ENCODE results near the gene TEX12.

TEX12 gene

GRCh38 chr11:112210890-112211289 lies 43.7 kb downstream of the TEX12 start:
- DNase-seq (ENCODE audit: insufficient read length, low spot score) (no peak), FAIRE-seq (peak; percentile 9)

GRCh38 chr11:112211536-112211935 lies 44.4 kb downstream of the TEX12 start:
- FAIRE-seq (no peak), DNase-seq (ENCODE audit: insufficient read length, low spot score) (no peak)

GRCh38 chr11:112212290-112212689 lies 45.1 kb downstream of the TEX12 start:
- peak; percentile 62 for FAIRE-seq

GRCh38 chr11:112212710-112213109 lies 45.5 kb downstream of the TEX12 start:
- no peak for DNase-seq (ENCODE audit: insufficient read length, low spot score)
- no peak for FAIRE-seq

More at GRCh38 chr11:112212290-112212689, 45.1 kb downstream of the TEX12 start:
- no peak for DNase-seq (ENCODE audit: insufficient read length, low spot score)

GRCh38 chr11:112213753-112214152 lies 46.6 kb downstream of the TEX12 start:
- DNase-seq (ENCODE audit: insufficient read length, low spot score) = no peak

GRCh38 chr11:112215621-112216020 lies 48.4 kb downstream of the TEX12 start:
- FAIRE-seq = peak; percentile 42

More at GRCh38 chr11:112213753-112214152, 46.6 kb downstream of the TEX12 start:
- peak; percentile 73 for FAIRE-seq

GRCh38 chr11:112216561-112217105 lies 49.5 kb downstream of the TEX12 start:
- DNase-seq (ENCODE audit: insufficient read length, low spot score) (no peak), FAIRE-seq (peak; percentile 76)

More at GRCh38 chr11:112215621-112216020, 48.4 kb downstream of the TEX12 start:
- DNase-seq (ENCODE audit: insufficient read length, low spot score) = no peak

GRCh38 chr11:112219476-112220232 lies 52.5 kb downstream of the TEX12 start:
- DNase-seq (ENCODE audit: insufficient read length, low spot score) (peak; percentile 88), FAIRE-seq (peak; percentile 98)

GRCh38 chr11:112221274-112221835 lies 54.2 kb downstream of the TEX12 start:
- DNase-seq (ENCODE audit: insufficient read length, low spot score) (no peak), FAIRE-seq (no peak)

Measured in HTR-8/SVneo (cell line).